SK-N-SH (cell line): ENCODE data around the gene MCRIP2. TPM values are rescaled to one million over a fixed set of nuclear protein-coding genes. Genes with fewer than 3 reads are reported as not detected.

Experiments used
- CTCF ChIA-PET: fragments of 300-600, 350-600 bp; formaldehyde crosslinking; extraction: SDS; loops from one replicate; lab custom pipeline; 2021; lab: Yijun Ruan, JAX
- POLR2A ChIA-PET: fragments of 350-600 bp; sonication (Branson Sonifier 250); formaldehyde crosslinking; extraction: SDS; loops from one replicate; lab custom pipeline; 2020; ENCODE audit warnings: antibody characterized with exemption, inconsistent platforms; lab: Yijun Ruan, JAX
- DNase-seq: peaks from one replicate; pipeline ENCODE4 v3.0.0; 2012
- H2AFZ ChIP-seq: fragments of 200-600 bp; sonication (generic); 2 replicates; pipeline ENCODE4 v1.8.1; 2016; ENCODE audit warnings: antibody characterized with exemption, mild to moderate bottlenecking, low read depth
- H3F3A ChIP-seq: fragments of 200-600 bp; sonication (generic); replicated peaks from 2 replicates; pipeline ENCODE3; 2016; ENCODE audit warnings: antibody characterized with exemption, mild to moderate bottlenecking; ENCODE audit not compliant: insufficient read depth
- H3K27ac ChIP-seq, 2 experiments: fragments of 200-500 bp in 1 of 2; fragments of 200-600 bp in 1 of 2; sonication (Bioruptor generic) in 1 of 2; sonication (generic), shearing (Covaris generic) in 1 of 2; 2 replicates each; pipeline versions ENCODE4 v1.5.1 to v1.6.1; 2014 to 2016; ENCODE audit warnings: low read depth in 2 of 2, inconsistent platforms in 1 of 2, low read length in 1 of 2, mild to moderate bottlenecking in 1 of 2, mixed read lengths in 1 of 2
- H3K27me3 ChIP-seq: fragments of 200-600 bp; sonication (generic), shearing (Covaris generic); 2 replicates; pipeline ENCODE4 v1.6.1; 2016; ENCODE audit warnings: mixed run types; ENCODE audit not compliant: insufficient read depth
- H3K36me3 ChIP-seq, 2 experiments: fragments of 200-500 bp in 1 of 2; fragments of 200-600 bp in 1 of 2; sonication (Bioruptor generic) in 1 of 2; sonication (generic) in 1 of 2; replicated peaks in 1 of 2; 2 replicates each; pipeline versions ENCODE3 to v1.5.1; 2014 to 2016; ENCODE audit warnings: low read length in 1 of 2, mild to moderate bottlenecking in 1 of 2; ENCODE audit not compliant: insufficient read depth in 2 of 2, control insufficient read depth in 1 of 2
- H3K4me1 ChIP-seq, 2 experiments: fragments of 200-500 bp in 1 of 2; fragments of 200-600 bp in 1 of 2; sonication (Bioruptor generic) in 1 of 2; sonication (generic), shearing (Covaris generic) in 1 of 2; 2 replicates each; pipeline versions ENCODE4 v1.5.1 to v1.6.1; 2014 to 2016; ENCODE audit warnings: low read depth in 1 of 2, low read length in 1 of 2, mixed run types in 1 of 2; ENCODE audit not compliant: insufficient read depth in 2 of 2, control insufficient read depth in 1 of 2
- H3K4me2 ChIP-seq: fragments of 200-600 bp; sonication (generic), shearing (Covaris generic); 2 replicates; pipeline ENCODE4 v1.6.1; 2017; ENCODE audit warnings: mixed run types
- H3K4me3 ChIP-seq, 2 experiments: fragments of 200-500 bp in 1 of 2; fragments of 200-600 bp in 1 of 2; sonication (Bioruptor generic) in 1 of 2; sonication (generic), shearing (Covaris generic) in 1 of 2; 2 replicates each; pipeline versions ENCODE4 v1.5.1 to v1.8.1; 2014 to 2016; ENCODE audit warnings: low read depth in 2 of 2, inconsistent platforms in 1 of 2, low read length in 1 of 2, mild to moderate bottlenecking in 1 of 2, mixed read lengths in 1 of 2, moderate library complexity in 1 of 2
- H3K79me2 ChIP-seq: fragments of 200-600 bp; sonication (generic); 2 replicates; pipeline ENCODE4 v1.8.1; 2017; ENCODE audit warnings: mild to moderate bottlenecking; ENCODE audit not compliant: insufficient read depth
- H3K9ac ChIP-seq: fragments of 200-600 bp; sonication (generic); 2 replicates; pipeline ENCODE4 v1.6.1; 2017; ENCODE audit warnings: mixed run types
- H3K9me2 ChIP-seq: fragments of 200-600 bp; sonication (generic); 2 replicates; pipeline ENCODE4 v1.6.1; 2017; ENCODE audit warnings: mixed run types
- H3K9me3 ChIP-seq: fragments of 200-600 bp; sonication (generic); 2 replicates; pipeline ENCODE4 v1.6.1; 2017; ENCODE audit warnings: mixed run types, mild to moderate bottlenecking, moderate library complexity
- H4K20me1 ChIP-seq: fragments of 200-600 bp; sonication (generic); 2 replicates; pipeline ENCODE4 v1.6.1; 2017; ENCODE audit warnings: mild to moderate bottlenecking, mixed run types; ENCODE audit not compliant: insufficient read depth
- ELF1 ChIP-seq: IDR thresholded peaks from 2 replicates; pipeline ENCODE4 v1.4.0; 2012
- EZH2phosphoT487 ChIP-seq: fragments of 200-600 bp; sonication (generic); IDR thresholded peaks from 2 replicates; pipeline ENCODE4 v1.6.1; 2017; ENCODE audit warnings: low read depth, mixed run types, mild to moderate bottlenecking, antibody characterized with exemption, moderate library complexity, borderline replicate concordance
- FOXJ3 ChIP-seq: sonication (generic); formaldehyde crosslinking; IDR thresholded peaks from 2 replicates; pipeline ENCODE4 v1.5.1; 2020; ENCODE audit warnings: mild to moderate bottlenecking, missing genetic modification reagents
- NFIC ChIP-seq: IDR thresholded peaks from 2 replicates; pipeline ENCODE4 v1.4.0; 2012; ENCODE audit warnings: borderline replicate concordance
- POLR2AphosphoS5 ChIP-seq: IDR thresholded peaks from 2 replicates; pipeline ENCODE4 v1.6.1; 2012; ENCODE audit warnings: low read depth, low read length
- RAD21 ChIP-seq: IDR thresholded peaks from 2 replicates; pipeline ENCODE4 v1.6.1; 2012; ENCODE audit warnings: mild to moderate bottlenecking, low read length
- RXRA ChIP-seq: IDR thresholded peaks from 2 replicates; pipeline ENCODE4 v1.4.0; 2012; ENCODE audit warnings: low read depth, mild to moderate bottlenecking, borderline replicate concordance
- SIN3A ChIP-seq: IDR thresholded peaks from 2 replicates; pipeline ENCODE4 v1.6.1; 2012; ENCODE audit warnings: low read depth, mild to moderate bottlenecking, low read length, moderate library complexity, borderline replicate concordance
- SMC3 ChIP-seq: IDR thresholded peaks from 2 replicates; pipeline ENCODE4 v1.6.1; 2012; ENCODE audit warnings: low read depth, low read length, improper control_type of control experiment
- TAF1 ChIP-seq: IDR thresholded peaks from 2 replicates; pipeline ENCODE4 v1.6.1; 2012; ENCODE audit warnings: low read depth, mild to moderate bottlenecking, low read length, moderate library complexity, borderline replicate concordance
- TCF12 ChIP-seq: IDR thresholded peaks from 2 replicates; pipeline ENCODE4 v1.4.0; 2012
- TEAD4 ChIP-seq: IDR thresholded peaks from 2 replicates; pipeline ENCODE4 v1.4.0; 2012; ENCODE audit warnings: mild to moderate bottlenecking, borderline replicate concordance; ENCODE audit not compliant: insufficient read depth
- YY1 ChIP-seq: IDR thresholded peaks from 2 replicates; pipeline ENCODE4 v1.4.0; 2012; ENCODE audit warnings: low read depth, mild to moderate bottlenecking
- WGBS: methylation state at CpG from one replicate; pipeline ENCODE4 v1.1.6; 2017; ENCODE audit warnings: low lambda C conversion rate; 5-methylcytosine and 5-hydroxymethylcytosine counted together
- polyA plus RNA-seq, 3 experiments: library from polyadenylated mRNA; depleted of rRNA; stranded (reverse); fragments of >200 nt; gene quantifications; 2 replicates each; pipeline ENCODE4 v1.2.3, GENCODE V29; 2012
- TF ChIP-seq, protein P1 (sequence below): IDR thresholded peaks from 2 replicates; pipeline ENCODE4 v1.6.1; 2012; ENCODE audit warnings: mild to moderate bottlenecking, low read depth, low read length, moderate library complexity
- TF ChIP-seq, protein P2 (sequence below): IDR thresholded peaks from 2 replicates; pipeline ENCODE4; 2012
- TF ChIP-seq, protein P3 (sequence below): IDR thresholded peaks from 2 replicates; pipeline ENCODE4 v1.4.0; 2012; ENCODE audit warnings: low read depth, borderline replicate concordance
- TF ChIP-seq, protein P4 (sequence below): fragments of 200-600 bp; sonication (generic); IDR thresholded peaks from 2 replicates; pipeline ENCODE4 v1.6.1; 2017; ENCODE audit warnings: antibody characterized with exemption, mild to moderate bottlenecking, moderate library complexity

The MCRIP2 gene
- polyA plus RNA-seq, 1 of the 3 experiments (the other 2 are of a cell fraction), result 36.9 TPM

DNA sequence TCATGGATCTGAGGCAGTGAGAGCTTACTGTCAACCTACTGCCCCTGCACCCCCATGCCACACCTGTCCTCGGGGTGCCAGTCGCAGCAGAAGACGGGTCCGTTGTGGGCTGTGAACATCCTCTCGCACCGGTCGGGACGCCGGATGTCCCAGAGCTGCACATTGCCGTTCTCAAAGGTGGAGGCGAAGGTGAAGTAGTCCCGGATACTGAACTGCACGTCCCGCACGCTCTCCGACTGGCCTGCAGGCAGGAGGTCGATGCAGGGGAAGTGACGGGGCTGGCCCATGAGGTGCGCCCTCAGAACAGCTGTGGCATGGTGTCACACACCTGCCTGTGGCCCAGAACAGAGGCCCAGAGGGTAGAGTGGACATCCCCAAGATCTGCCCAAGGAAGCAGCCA lies 45.9 kb downstream of the MCRIP2 start:
- peaks cover 24% of the 10 kb centered on the region for H3K79me2 ChIP-seq
- peaks cover 4% of the 10 kb centered on the region; the same call in 1 of the 2 replicates for H4K20me1 ChIP-seq
- H3K4me1 ChIP-seq, result peaks cover 9 to 43% of the 10 kb centered on the region in 2 experiments; a peak in 3 of 4 replicates
- H3K9me3 ChIP-seq, result no peaks in the 10 kb centered on the region
- H3K27ac ChIP-seq, result no peak overlapping the region
- H3K9ac ChIP-seq, result no peak overlapping the region
- no peak overlapping the region for H3K4me2 ChIP-seq
- H3K9me2 ChIP-seq, result no peaks in the 10 kb centered on the region
- H3F3A ChIP-seq, result peaks cover 13% of the 10 kb centered on the region
- H2AFZ ChIP-seq, result no peak overlapping the region
- ChIA-PET POLR2A (interaction anchor here (0.9 kb wide), 1 partner anchor 12 kb away, joined by 3 read pairs; the partner anchor contains the start of gene RHBDL1), CTCF (interaction anchor here (1.4 to 5.9 kb wide), 4 partner anchors 12 to 34 kb away, joined by 3 to 38 read pairs (median 8); partner anchors contain the start of genes ANTKMT, RHBDL1 and RHOT2)
- no peak for DNase-seq
- WGBS, result 95% methylated on average over 19 of the region's 19 CpGs
- no peak overlapping the region for H3K4me3 ChIP-seq
- TF ChIP-seq, protein P1, sequence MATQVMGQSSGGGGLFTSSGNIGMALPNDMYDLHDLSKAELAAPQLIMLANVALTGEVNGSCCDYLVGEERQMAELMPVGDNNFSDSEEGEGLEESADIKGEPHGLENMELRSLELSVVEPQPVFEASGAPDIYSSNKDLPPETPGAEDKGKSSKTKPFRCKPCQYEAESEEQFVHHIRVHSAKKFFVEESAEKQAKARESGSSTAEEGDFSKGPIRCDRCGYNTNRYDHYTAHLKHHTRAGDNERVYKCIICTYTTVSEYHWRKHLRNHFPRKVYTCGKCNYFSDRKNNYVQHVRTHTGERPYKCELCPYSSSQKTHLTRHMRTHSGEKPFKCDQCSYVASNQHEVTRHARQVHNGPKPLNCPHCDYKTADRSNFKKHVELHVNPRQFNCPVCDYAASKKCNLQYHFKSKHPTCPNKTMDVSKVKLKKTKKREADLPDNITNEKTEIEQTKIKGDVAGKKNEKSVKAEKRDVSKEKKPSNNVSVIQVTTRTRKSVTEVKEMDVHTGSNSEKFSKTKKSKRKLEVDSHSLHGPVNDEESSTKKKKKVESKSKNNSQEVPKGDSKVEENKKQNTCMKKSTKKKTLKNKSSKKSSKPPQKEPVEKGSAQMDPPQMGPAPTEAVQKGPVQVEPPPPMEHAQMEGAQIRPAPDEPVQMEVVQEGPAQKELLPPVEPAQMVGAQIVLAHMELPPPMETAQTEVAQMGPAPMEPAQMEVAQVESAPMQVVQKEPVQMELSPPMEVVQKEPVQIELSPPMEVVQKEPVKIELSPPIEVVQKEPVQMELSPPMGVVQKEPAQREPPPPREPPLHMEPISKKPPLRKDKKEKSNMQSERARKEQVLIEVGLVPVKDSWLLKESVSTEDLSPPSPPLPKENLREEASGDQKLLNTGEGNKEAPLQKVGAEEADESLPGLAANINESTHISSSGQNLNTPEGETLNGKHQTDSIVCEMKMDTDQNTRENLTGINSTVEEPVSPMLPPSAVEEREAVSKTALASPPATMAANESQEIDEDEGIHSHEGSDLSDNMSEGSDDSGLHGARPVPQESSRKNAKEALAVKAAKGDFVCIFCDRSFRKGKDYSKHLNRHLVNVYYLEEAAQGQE, result no peak
- TF ChIP-seq RAD21 (no peak), EZH2phosphoT487 (no peak), SIN3A (no peak), NFIC (no peak), ELF1 (no peak), RXRA (no peak), TAF1 (no peak), SMC3 (no peak), TEAD4 (no peak), YY1 (no peak), FOXJ3 (CRISPR knock-in tag) (no peak), POLR2AphosphoS5 (no peak), TCF12 (no peak)
- TF ChIP-seq, protein P2, sequence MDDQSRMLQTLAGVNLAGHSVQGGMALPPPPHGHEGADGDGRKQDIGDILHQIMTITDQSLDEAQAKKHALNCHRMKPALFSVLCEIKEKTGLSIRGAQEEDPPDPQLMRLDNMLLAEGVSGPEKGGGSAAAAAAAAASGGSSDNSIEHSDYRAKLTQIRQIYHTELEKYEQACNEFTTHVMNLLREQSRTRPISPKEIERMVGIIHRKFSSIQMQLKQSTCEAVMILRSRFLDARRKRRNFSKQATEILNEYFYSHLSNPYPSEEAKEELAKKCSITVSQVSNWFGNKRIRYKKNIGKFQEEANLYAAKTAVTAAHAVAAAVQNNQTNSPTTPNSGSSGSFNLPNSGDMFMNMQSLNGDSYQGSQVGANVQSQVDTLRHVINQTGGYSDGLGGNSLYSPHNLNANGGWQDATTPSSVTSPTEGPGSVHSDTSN, result no peak
- TF ChIP-seq, protein P3, sequence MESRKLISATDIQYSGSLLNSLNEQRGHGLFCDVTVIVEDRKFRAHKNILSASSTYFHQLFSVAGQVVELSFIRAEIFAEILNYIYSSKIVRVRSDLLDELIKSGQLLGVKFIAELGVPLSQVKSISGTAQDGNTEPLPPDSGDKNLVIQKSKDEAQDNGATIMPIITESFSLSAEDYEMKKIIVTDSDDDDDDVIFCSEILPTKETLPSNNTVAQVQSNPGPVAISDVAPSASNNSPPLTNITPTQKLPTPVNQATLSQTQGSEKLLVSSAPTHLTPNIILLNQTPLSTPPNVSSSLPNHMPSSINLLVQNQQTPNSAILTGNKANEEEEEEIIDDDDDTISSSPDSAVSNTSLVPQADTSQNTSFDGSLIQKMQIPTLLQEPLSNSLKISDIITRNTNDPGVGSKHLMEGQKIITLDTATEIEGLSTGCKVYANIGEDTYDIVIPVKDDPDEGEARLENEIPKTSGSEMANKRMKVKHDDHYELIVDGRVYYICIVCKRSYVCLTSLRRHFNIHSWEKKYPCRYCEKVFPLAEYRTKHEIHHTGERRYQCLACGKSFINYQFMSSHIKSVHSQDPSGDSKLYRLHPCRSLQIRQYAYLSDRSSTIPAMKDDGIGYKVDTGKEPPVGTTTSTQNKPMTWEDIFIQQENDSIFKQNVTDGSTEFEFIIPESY, result no peak
- TF ChIP-seq, protein P4, sequence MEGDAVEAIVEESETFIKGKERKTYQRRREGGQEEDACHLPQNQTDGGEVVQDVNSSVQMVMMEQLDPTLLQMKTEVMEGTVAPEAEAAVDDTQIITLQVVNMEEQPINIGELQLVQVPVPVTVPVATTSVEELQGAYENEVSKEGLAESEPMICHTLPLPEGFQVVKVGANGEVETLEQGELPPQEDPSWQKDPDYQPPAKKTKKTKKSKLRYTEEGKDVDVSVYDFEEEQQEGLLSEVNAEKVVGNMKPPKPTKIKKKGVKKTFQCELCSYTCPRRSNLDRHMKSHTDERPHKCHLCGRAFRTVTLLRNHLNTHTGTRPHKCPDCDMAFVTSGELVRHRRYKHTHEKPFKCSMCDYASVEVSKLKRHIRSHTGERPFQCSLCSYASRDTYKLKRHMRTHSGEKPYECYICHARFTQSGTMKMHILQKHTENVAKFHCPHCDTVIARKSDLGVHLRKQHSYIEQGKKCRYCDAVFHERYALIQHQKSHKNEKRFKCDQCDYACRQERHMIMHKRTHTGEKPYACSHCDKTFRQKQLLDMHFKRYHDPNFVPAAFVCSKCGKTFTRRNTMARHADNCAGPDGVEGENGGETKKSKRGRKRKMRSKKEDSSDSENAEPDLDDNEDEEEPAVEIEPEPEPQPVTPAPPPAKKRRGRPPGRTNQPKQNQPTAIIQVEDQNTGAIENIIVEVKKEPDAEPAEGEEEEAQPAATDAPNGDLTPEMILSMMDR, result no peak
- TF ChIP-seq, all 33 proteins: peak for 0
- Histone ChIP-seq H3K36me3 (peaks cover 4 to 25% of the 10 kb centered on the region in 2 experiments), H3K27me3 (no peaks in the 10 kb centered on the region)
